Mesenchymal stem cell (in vitro differentiated cells and primary cell): ENCODE results near the gene OR51I1. TPM values are rescaled to one million over a fixed set of nuclear protein-coding genes. Genes with fewer than 3 reads are reported as not detected.

ENCODE experiments used
- DNase-seq: peaks from one replicate; pipeline ENCODE4 v3.0.0-alpha.2; 2013
- H2AFZ ChIP-seq: one replicate; pipeline ENCODE4 v1.6.1; 2013; ENCODE audit warnings: low read depth, mild to moderate bottlenecking, control low read depth, inconsistent platforms, low read length, moderate library complexity
- H2AK5ac ChIP-seq: 2 replicates; pipeline ENCODE4 v1.6.1; 2013; ENCODE audit warnings: low read length, moderate library complexity, mild to moderate bottlenecking, inconsistent platforms; ENCODE audit not compliant: severe bottlenecking
- H2BK120ac ChIP-seq: one replicate; pipeline ENCODE4 v1.6.1; 2013; ENCODE audit warnings: low read depth, mild to moderate bottlenecking, inconsistent platforms, low read length, moderate library complexity
- H2BK12ac ChIP-seq, 2 experiments: one replicate each; pipeline ENCODE4 v1.6.1; 2013; ENCODE audit warnings: inconsistent platforms in 2 of 2, low read length in 2 of 2, mild to moderate bottlenecking in 2 of 2, moderate library complexity in 2 of 2, control low read depth in 1 of 2
- H2BK15ac ChIP-seq: one replicate; pipeline ENCODE4 v1.6.1; 2013; ENCODE audit warnings: mild to moderate bottlenecking, low read depth, inconsistent platforms; ENCODE audit not compliant: poor library complexity, severe bottlenecking
- H2BK5ac ChIP-seq: 2 replicates; pipeline ENCODE4 v1.6.1; 2013; ENCODE audit warnings: low read depth, mild to moderate bottlenecking, low read length, control low read depth, inconsistent platforms; ENCODE audit not compliant: poor library complexity, severe bottlenecking
- H3K14ac ChIP-seq, 2 experiments: one replicate each; pipeline ENCODE4 v1.6.1; 2013; ENCODE audit warnings: inconsistent platforms in 2 of 2, low read length in 2 of 2, control low read depth in 1 of 2, mild to moderate bottlenecking in 1 of 2, moderate library complexity in 1 of 2
- H3K18ac ChIP-seq, 2 experiments: one replicate each; pipeline ENCODE4 v1.6.1; 2013; ENCODE audit warnings: inconsistent platforms in 2 of 2, low read length in 2 of 2, control low read depth in 1 of 2, low read depth in 1 of 2, mild to moderate bottlenecking in 1 of 2
- H3K23ac ChIP-seq, 2 experiments: one replicate each; pipeline ENCODE4 v1.6.1; 2013; ENCODE audit warnings: inconsistent platforms in 2 of 2, low read length in 2 of 2, mild to moderate bottlenecking in 2 of 2, moderate library complexity in 2 of 2, control low read depth in 1 of 2
- H3K27ac ChIP-seq: 2 replicates; pipeline ENCODE4 v1.5.1; 2013; ENCODE audit warnings: mild to moderate bottlenecking, moderate library complexity, low read length, control low read depth, inconsistent platforms; ENCODE audit not compliant: poor library complexity, severe bottlenecking
- H3K27me3 ChIP-seq, 2 experiments: 2 replicates each; pipeline versions ENCODE4 v1.6.1 to v1.7.0; 2013; ENCODE audit warnings: low read length in 2 of 2, mild to moderate bottlenecking in 2 of 2, moderate library complexity in 2 of 2, control low read depth in 1 of 2, inconsistent platforms in 1 of 2; ENCODE audit not compliant: control insufficient read depth in 1 of 2, insufficient read depth in 1 of 2
- H3K36me3 ChIP-seq, 2 experiments: 2 replicates each; pipeline versions ENCODE4 v1.6.1 to v1.7.0; 2013; ENCODE audit warnings: low read length in 2 of 2, control low read depth in 1 of 2, inconsistent platforms in 1 of 2, low read depth in 1 of 2, mild to moderate bottlenecking in 1 of 2; ENCODE audit not compliant: insufficient read depth in 2 of 2, control insufficient read depth in 1 of 2
- H3K4ac ChIP-seq, 2 experiments: one replicate each; pipeline ENCODE4 v1.6.1; 2013; ENCODE audit warnings: inconsistent platforms in 2 of 2, low read length in 2 of 2, mild to moderate bottlenecking in 2 of 2, moderate library complexity in 2 of 2, control low read depth in 1 of 2, low read depth in 1 of 2
- H3K4me1 ChIP-seq: 2 replicates; pipeline ENCODE4 v1.6.1; 2013; ENCODE audit warnings: low read depth, low read length, control low read depth; ENCODE audit not compliant: control insufficient read depth, insufficient read depth
- H3K4me2 ChIP-seq: 2 replicates; pipeline ENCODE4 v1.6.1; 2013; ENCODE audit warnings: low read length, mild to moderate bottlenecking, inconsistent platforms; ENCODE audit not compliant: poor library complexity, severe bottlenecking
- H3K4me3 ChIP-seq, 2 experiments: 2 replicates each; pipeline versions ENCODE4 v1.5.1 to v1.7.0; 2013; ENCODE audit warnings: low read length in 2 of 2, mild to moderate bottlenecking in 2 of 2, control low read depth in 1 of 2, low read depth in 1 of 2; ENCODE audit not compliant: insufficient read depth in 1 of 2
- H3K79me1 ChIP-seq: replicated peaks from 2 replicates; pipeline ENCODE4 v1.6.1; 2013; ENCODE audit warnings: mild to moderate bottlenecking, control low read depth, low read length, inconsistent platforms; ENCODE audit not compliant: poor library complexity, severe bottlenecking
- H3K9ac ChIP-seq: 2 replicates; pipeline ENCODE4 v1.7.0; 2013; ENCODE audit warnings: mild to moderate bottlenecking, low read length, moderate library complexity
- H3K9me3 ChIP-seq: 2 replicates; pipeline ENCODE4 v1.7.0; 2013; ENCODE audit warnings: mild to moderate bottlenecking, low read length; ENCODE audit not compliant: control insufficient read depth
- H4K8ac ChIP-seq: one replicate; pipeline ENCODE4 v1.6.1; 2013; ENCODE audit warnings: inconsistent platforms, mild to moderate bottlenecking, low read length, moderate library complexity
- H4K91ac ChIP-seq: one replicate; pipeline ENCODE4 v1.6.1; 2013; ENCODE audit warnings: mild to moderate bottlenecking, low read length, inconsistent platforms
- WGBS: methylation state at CpG from one replicate; pipeline ENCODE4 v1.1.7; 2013; ENCODE audit warnings: mixed read lengths; 5-methylcytosine and 5-hydroxymethylcytosine counted together
- polyA plus RNA-seq, 2 experiments: library from polyadenylated mRNA; stranded (reverse); fragments of 200-250 nt; gene quantifications; one replicate each; pipeline ENCODE4 v1.2.3, GENCODE V29; 2013

The OR51I1 gene
- polyA plus RNA-seq (2013, experiment 1 of 2): not detected
- polyA plus RNA-seq (2013, experiment 2 of 2): not detected

- no peaks in the 10 kb centered on the region for H3K36me3 ChIP-seq
- no peak within 1 kb of the TSS for H2AFZ ChIP-seq
- no peaks in the 10 kb centered on the region for H3K9me3 ChIP-seq
- H3K14ac ChIP-seq: no peak within 1 kb of the TSS
- no peak within 1 kb of the TSS for H3K4me2 ChIP-seq
- no peak within 1 kb of the TSS for H4K8ac ChIP-seq
- H3K4me3 ChIP-seq: no peak within 1 kb of the TSS
- H2AK5ac ChIP-seq: no peak within 1 kb of the TSS
- H2BK120ac ChIP-seq: no peak within 1 kb of the TSS
- no peak within 1 kb of the TSS for H2BK5ac ChIP-seq
- H3K27me3 ChIP-seq: no peaks in the 10 kb centered on the region
- H3K79me1 ChIP-seq: no peaks in the 10 kb centered on the region
- H2BK15ac ChIP-seq: no peak within 1 kb of the TSS
- no peak within 1 kb of the TSS for H3K23ac ChIP-seq
- DNase-seq: no peak
- no peaks in the 10 kb centered on the region for H3K4me1 ChIP-seq
- no peak within 1 kb of the TSS for H3K27ac ChIP-seq
- WGBS: no CpG with 5 or more reads among the region's 2 CpGs
- no peak within 1 kb of the TSS for H2BK12ac ChIP-seq
- H4K91ac ChIP-seq: no peak within 1 kb of the TSS
- H3K9ac ChIP-seq: no peak within 1 kb of the TSS
- no peak within 1 kb of the TSS for H3K18ac ChIP-seq
- H3K4ac ChIP-seq: no peak within 1 kb of the TSS
These were observed at the start of gene OR51I1 for GRCh38 chr11:5441414-5441813. OR51I1 (minus strand) TSS chr11:5441514; CDS start chr11:5441514, 0 bp downstream.

GRCh38 chr11:5489576-5490357 is 48.5 kb upstream of the OR51I1 start:
- H3K14ac ChIP-seq: no peak overlapping the region
- no peak overlapping the region for H2BK120ac ChIP-seq
- H3K23ac ChIP-seq: no peak overlapping the region
- H3K27me3 ChIP-seq: no peaks in the 10 kb centered on the region
- no peaks in the 10 kb centered on the region for H3K79me1 ChIP-seq
- no peaks in the 10 kb centered on the region for H3K9me3 ChIP-seq
- H3K27ac ChIP-seq: no peak overlapping the region
- no peak overlapping the region for H2BK15ac ChIP-seq
- H3K4ac ChIP-seq: no peak overlapping the region
- H2BK12ac ChIP-seq: no peak overlapping the region
- H2BK5ac ChIP-seq: no peak overlapping the region
- H4K91ac ChIP-seq: no peak overlapping the region
- DNase-seq: peak; percentile 2
- H4K8ac ChIP-seq: no peak overlapping the region
- no peak overlapping the region for H3K9ac ChIP-seq
- no peaks in the 10 kb centered on the region for H3K4me1 ChIP-seq
- H3K36me3 ChIP-seq: no peaks in the 10 kb centered on the region
- no peak overlapping the region for H3K4me2 ChIP-seq
- H2AFZ ChIP-seq: no peak overlapping the region
- H3K18ac ChIP-seq: no peak overlapping the region
- H2AK5ac ChIP-seq: no peak overlapping the region
- H3K4me3 ChIP-seq: no peak overlapping the region
- WGBS: 71% methylated on average over 4 of the region's 5 CpGs

GRCh38 chr11:5488798-5489399 is 47.6 kb upstream of the OR51I1 start:
- H3K4me3 ChIP-seq: no peak overlapping the region
- H3K27me3 ChIP-seq: no peaks in the 10 kb centered on the region
- no peak overlapping the region for H2BK12ac ChIP-seq
- H4K8ac ChIP-seq: no peak overlapping the region
- H2BK15ac ChIP-seq: no peak overlapping the region
- H3K18ac ChIP-seq: no peak overlapping the region
- H3K14ac ChIP-seq: no peak overlapping the region
- H3K4me2 ChIP-seq: no peak overlapping the region
- 94% methylated on average over 4 of the region's 4 CpGs for WGBS
- H3K27ac ChIP-seq: no peak overlapping the region
- no peak overlapping the region for H2BK5ac ChIP-seq
- H3K4ac ChIP-seq: no peak overlapping the region
- no peak overlapping the region for H2BK120ac ChIP-seq
- no peak overlapping the region for H3K9ac ChIP-seq
- no peaks in the 10 kb centered on the region for H3K9me3 ChIP-seq
- no peak overlapping the region for H3K23ac ChIP-seq
- H3K4me1 ChIP-seq: no peaks in the 10 kb centered on the region
- H2AFZ ChIP-seq: no peak overlapping the region
- no peak overlapping the region for H2AK5ac ChIP-seq
- no peak overlapping the region for H4K91ac ChIP-seq
- H3K36me3 ChIP-seq: no peaks in the 10 kb centered on the region
- H3K79me1 ChIP-seq: no peaks in the 10 kb centered on the region
- DNase-seq: no peak

GRCh38 chr11:5488385-5488784 is 47.1 kb upstream of the OR51I1 start, which contains the start of gene OR52D1:
OR52D1 (plus strand) TSS chr11:5488685; CDS start chr11:5488707, 22 bp downstream.
- Histone ChIP-seq H4K91ac (no peak within 1 kb of the TSS), H3K27ac (no peak within 1 kb of the TSS)

More at GRCh38 chr11:5488385-5488784, 47.1 kb upstream of the OR51I1 start, which contains the start of gene OR52D1:
- no peak within 1 kb of the TSS for H2BK5ac ChIP-seq
- no peak within 1 kb of the TSS for H2AFZ ChIP-seq
- no peak within 1 kb of the TSS for H3K4ac ChIP-seq
- H3K36me3 ChIP-seq: no peaks in the 10 kb centered on the region
- no peaks in the 10 kb centered on the region for H3K79me1 ChIP-seq
- H3K4me1 ChIP-seq: no peaks in the 10 kb centered on the region
- no peak within 1 kb of the TSS for H4K8ac ChIP-seq
- H3K27me3 ChIP-seq: no peaks in the 10 kb centered on the region
- no peak within 1 kb of the TSS for H3K9ac ChIP-seq
- no peak within 1 kb of the TSS for H3K4me3 ChIP-seq
- no peak within 1 kb of the TSS for H2BK12ac ChIP-seq
- H3K4me2 ChIP-seq: no peak within 1 kb of the TSS
- H3K9me3 ChIP-seq: no peaks in the 10 kb centered on the region
- H2BK120ac ChIP-seq: no peak within 1 kb of the TSS
- no peak within 1 kb of the TSS for H2BK15ac ChIP-seq
- H3K23ac ChIP-seq: no peak within 1 kb of the TSS
- H3K18ac ChIP-seq: no peak within 1 kb of the TSS
- no peak within 1 kb of the TSS for H2AK5ac ChIP-seq
- DNase-seq: no peak
- H3K14ac ChIP-seq: no peak within 1 kb of the TSS
